HG03432 (cell line): ENCODE data around the gene GPR137C.

Experiments
- ATAC-seq: cut with Tn5 transposase; IDR thresholded peaks from one replicate; pipeline ENCODE4 v1.9.1; 2021; ENCODE audit warnings: mild to moderate bottlenecking, moderate library complexity; ENCODE audit not compliant: unreplicated experiment

GPR137C gene

GRCh38 chr14:52663850-52664249, 111.2 kb downstream of the GPR137C start:
- no peak for ATAC-seq

- no peak for ATAC-seq
Measured at GRCh38 chr14:52678591-52678990, 126.0 kb downstream of the GPR137C start.

GRCh38 chr14:52683985-52684520, 131.4 kb downstream of the GPR137C start:
- no peak for ATAC-seq

GRCh38 chr14:52686176-52686575, 133.5 kb downstream of the GPR137C start:
- no peak for ATAC-seq
